GM21619 (cell line): ENCODE measurements around the gene IGLL1.
"Not testable (repeated sequence)": the region's sequence is repeated elsewhere in the genome, so short reads cannot be mapped to it uniquely, and the experiment has no call there.

Source experiments
- ATAC-seq: cut with Tn5 transposase; IDR thresholded peaks from one replicate; pipeline ENCODE4 v1.9.1; 2021; ENCODE audit not compliant: unreplicated experiment

The IGLL1 gene

DNA sequence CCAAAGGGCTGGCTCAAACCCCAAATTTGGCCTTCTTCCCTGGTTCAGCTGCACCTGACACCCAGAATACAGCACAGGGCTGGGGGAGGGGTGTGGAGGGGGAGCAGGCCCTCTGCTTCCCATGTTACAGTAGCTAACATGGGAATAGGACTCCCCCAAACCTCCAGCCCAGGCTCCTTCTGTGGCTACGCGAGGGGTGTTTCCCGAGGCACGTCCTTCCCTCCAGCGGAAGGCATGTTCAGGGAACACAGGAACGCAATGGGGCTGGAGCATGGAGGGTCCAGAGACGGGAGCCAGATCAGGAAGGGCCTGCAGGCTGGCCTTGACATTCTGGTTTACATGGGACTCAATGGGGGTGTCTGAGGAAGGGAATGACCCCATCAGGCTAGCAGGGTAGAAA is 11.8 kb upstream of the IGLL1 start:
- no peak for ATAC-seq

DNA sequence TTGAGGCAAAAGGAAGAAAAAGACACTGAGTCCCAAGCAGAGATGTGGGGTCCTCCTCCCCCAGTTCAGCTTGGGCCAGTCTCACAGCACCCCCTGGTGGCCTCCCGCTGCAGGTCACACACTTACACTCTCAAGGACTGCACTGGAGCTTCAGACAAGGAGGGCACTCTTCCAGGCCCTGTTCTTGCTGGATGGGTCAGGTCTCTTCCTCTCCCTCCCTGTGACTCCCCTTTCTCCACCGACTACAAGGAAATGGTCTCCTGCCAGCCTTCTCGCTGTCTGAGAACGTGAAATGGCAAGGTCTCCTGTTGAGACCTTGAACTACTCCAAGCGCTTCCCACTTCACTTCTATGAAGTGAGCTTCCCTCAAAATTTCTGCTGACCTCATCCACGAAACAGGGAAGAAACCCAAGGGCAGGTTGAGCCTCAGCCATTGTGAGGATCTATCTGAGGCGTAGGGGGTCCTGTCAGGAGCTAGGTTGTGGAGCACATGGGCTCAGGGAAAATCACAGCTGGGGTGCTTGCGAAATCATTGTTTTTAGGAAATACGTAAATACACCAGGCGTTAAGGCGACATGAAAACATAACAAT is 11.2 kb upstream of the IGLL1 start:
- ATAC-seq, result no peak

DNA sequence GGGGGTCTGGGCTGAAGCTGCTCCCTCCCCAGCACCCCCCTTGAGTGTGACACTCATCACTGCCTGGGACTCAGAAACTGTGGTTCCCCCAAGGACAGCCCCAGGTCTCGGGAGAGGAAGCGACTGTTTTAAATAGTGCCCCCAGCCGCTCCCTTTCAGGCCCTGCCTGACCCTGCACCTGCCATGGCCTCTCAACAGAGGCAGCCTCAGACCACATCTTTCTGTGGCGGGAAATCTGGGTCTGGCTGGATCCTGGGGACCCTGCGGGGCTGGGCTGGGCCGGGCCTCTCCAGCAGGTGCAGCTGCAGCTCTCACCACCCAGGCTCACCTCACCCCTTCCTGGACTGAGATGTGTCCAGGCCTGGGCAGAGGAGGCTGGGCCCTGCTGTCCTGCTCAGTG is 3.7 kb upstream of the IGLL1 start:
- no peak for ATAC-seq

DNA sequence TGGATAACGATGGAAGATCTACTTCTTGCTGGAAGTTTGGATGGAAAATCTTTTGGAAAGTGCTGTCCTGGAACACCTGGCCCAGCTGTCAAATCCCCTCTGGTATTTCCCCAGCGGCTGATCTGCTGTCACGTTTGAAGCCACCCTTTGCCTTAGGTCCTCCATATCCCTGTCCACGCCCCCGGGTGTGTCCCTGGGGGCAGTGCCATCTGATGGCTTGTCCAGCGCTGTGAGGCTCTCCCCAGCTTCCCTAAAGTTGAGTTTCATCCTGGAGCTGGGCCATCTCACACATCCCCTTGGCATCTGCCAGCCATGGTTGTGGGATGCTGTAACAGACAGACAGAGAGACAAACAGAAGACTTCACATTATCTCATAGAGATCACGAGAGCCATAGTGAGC is 3.1 kb upstream of the IGLL1 start:
- no peak for ATAC-seq

DNA sequence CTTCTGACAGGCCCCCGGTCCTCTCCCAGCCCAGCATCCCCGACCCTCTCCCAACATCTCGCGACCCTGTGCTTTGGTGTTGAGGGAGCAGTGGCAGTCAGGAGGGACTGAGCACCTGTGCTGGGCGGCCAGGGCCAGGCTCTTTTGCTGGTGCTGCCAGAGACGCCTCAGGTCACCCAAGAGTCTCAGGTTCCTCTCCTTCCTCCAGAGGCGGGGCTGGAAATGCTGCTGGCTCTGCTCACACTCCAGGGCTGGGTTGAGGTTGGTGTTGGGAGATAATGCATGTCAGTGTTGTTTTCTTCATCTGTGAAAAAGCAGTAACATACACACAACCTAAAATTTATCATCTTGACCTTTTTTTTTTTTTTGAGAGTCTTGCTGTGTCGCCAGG is 1.2 kb upstream of the IGLL1 start:
- no peak for ATAC-seq

DNA sequence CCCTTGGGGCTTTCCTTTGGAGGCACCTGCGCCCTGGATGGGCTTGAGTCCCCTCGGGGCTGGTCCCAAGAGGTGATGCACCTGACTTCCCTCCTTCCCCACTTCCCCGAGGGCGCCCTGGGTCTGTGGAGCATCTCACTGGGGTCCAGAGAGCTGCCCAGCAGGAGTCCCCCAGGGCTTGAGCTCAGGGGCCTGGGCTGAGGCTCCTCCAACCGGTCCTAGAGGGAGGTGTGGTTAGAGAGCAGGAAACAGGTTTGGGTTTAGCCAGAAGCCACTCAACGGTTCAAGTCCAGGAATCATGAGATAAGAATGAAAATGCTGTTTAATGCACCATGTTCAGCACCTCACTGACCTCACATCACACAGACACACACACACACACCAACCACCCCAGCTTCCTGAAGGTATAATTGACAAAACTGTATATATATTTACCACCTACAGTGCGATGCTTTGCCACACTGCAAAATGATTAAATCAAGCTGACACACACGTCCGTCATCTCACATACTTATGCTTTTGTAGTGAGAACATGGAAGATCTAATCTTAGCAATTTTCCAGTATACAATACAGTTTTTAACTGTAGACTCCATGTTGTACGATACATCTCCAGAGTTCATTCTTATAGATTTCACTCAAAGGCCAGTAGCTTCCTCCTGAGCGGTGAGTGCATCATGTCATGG is 628 bp upstream of the IGLL1 start:
- no peak for ATAC-seq

DNA sequence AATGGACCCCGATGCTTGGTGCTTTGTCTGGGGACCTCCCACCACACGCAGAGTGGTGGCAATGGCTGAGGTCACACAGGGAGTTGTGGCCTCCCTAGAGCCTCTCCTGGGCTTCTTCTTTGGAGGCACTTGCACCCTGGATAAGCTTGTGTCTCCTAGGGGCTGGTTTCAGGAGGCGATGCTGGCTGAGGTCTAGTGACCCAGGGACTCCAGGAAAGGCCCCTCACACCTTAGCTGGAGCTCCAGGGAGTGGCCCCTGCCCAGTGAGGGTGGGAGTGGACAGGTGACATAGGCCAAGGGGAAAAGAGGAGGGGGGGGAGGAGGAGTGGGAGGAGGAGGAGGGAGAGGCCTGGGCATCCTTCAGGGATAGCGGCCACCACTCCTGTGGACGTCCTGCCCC is 810 bp downstream of the IGLL1 start:
- no peak for ATAC-seq

DNA sequence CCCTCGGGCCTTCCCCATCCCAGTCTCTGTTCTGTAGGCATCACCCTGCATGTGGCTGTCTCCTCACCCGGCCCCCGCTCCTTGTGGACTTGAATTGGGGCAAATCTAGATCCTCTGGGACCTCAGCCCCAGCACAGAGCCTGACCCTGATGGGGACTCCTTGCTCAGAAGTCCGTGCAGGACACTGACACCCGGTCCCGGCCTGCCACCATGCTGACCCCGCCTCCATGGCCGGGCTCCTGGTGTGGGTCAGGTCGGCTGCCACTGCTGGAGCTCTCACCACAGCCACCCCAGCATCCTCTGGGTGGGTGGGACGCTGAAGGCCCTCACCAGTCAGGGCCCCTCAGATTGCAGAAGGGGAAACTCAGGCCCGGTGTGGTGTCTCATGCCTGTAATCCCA is 1.8 kb downstream of the IGLL1 start:
- ATAC-seq, result no peak

DNA sequence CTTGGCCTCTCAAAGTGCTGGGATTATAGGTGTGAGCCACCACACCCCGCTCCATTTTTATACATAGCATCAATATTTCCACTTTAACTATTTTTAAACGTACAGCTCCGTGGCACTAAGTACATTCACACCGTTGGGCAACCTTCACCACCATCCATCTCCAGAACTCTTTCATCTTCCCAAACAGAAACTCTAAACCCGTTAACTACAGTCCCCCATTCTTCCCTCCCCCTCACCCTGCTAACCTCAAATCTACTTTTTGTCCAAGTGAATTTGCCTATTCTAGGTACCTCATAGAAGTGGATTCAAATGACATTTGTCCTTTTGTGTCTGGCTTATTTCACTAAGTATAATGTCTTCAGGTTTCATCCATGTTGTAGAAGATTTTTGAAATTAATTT is 3.4 kb downstream of the IGLL1 start:
- ATAC-seq, result no peak

DNA sequence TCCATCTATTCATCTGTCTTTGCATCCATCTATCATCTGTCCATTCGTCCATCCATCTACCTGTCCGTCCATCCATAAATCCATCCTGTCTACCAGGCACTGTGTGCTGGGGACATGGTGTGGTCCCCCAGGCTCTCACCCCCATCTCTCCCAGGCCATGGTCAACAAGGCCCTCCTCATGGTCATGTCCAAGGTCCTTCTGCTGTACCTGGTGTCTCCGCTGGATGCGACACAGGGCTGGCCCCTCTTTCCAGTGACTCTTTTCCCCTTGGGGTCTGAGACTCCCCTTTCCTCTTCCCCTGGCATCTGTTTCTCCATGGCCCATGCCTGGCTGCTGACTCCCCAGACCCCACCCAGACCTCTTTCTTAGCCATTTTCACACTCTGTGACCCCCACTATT is 4.5 kb downstream of the IGLL1 start:
- no peak for ATAC-seq

DNA sequence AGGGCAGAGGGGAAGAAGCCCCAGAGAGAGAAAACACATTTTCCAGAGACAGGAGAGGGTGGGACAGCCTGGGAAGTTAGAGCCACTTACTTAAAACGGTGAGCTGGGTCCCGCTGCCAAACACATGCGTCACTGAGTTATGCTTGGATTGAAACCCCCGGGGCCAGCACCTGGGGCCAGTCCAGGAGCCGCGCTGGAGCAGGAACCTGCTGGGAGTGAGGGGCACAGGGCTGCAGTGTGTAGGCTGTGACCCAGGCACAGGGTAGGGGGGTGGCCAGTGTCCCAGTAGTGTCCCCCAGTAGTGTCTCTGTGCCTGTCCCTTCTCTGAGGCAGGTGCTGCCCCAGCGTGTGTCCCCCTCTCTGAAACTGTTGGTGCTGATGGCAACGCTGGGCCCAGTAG is 5.2 kb downstream of the IGLL1 start:
- no peak for ATAC-seq

DNA sequence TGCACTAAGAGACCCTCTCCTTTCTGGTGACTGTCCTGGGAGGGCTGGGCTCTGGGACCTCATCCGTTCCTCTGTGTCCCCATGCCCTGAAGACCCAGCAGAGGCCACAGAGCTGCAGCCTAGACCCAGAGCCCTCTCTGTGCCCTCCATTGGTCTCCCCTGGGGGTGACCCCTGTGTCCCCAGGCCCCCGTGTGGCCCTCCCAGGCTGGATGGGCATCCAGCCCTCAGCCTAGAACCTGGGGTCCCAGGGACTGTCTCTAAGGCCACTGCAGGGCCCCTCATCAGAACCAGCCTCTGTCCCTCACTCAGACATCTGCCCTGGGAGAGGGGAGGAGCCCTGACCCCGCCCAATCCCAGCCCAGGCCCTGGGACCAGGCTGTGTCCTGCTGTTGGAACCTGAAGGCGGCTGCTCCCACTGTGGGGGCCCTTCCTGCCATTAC is 5.7 kb downstream of the IGLL1 start:
- ATAC-seq, result no peak

DNA sequence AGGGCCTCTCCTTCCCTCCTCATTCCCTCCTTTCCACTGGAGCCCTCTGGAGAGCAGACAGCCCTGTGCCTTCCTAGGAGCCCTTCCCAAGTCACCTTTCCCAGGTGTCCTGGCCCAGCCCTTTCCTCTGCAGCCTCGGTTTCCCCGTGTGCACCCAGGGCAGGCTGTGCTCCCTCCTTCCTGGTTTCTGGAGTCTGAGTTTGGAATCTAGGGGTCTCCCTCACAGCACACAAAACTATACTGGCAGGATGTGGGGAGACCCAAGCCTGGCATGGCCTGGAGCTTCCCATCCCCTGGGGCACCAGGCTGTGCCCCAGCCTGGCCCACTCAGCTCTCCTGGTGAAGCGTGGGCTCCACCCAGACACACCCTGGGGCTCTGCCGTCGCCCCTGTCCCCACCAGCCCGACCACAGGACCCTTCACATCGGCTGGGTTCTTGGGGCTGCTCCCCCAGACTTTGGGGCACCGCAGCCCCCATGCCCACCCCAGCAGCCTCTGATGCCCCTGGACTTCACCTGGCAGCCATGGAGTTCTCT is 6.3 kb downstream of the IGLL1 start:
- not testable (repeated sequence) for ATAC-seq

DNA sequence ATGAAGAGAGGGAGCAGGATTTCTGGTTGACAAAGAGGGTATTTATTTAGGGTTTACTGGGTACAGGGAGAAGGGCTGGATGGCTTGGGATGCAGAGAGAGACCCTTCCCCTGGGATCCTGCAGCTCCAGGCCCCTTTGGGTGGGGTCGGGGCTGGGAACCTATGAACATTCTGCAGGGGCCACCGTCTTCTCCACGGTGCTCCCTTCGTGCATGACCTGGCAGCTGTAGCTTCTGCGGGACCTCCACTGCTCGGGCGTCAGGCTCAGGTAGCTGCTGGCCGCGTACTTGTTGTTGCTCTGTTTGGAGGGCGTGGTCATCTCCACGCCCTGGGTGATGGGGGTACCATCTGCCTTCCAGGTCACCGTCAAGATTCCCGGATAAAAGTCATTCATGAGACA is 7.0 kb downstream of the IGLL1 start:
- not testable (repeated sequence) for ATAC-seq

DNA sequence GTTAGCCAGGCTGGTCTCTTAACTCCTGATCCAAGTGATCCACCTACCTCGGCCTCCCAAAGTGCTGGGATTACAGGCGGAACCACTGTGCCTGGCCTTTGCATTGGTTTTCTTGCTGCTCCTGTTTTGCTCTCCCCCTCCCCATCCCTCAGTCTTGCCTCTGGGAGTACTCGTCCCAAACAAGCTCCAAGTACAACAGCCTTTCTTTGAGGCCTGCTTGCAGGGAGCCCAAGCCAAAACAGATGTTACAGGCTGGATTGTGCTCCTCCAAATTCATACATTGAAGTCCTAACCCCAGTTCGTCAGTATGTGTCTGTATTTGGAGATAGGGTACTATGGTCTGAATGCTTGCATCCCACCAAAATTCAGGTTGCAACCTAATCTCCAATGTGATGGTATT is 8.6 kb downstream of the IGLL1 start:
- ATAC-seq, result no peak

DNA sequence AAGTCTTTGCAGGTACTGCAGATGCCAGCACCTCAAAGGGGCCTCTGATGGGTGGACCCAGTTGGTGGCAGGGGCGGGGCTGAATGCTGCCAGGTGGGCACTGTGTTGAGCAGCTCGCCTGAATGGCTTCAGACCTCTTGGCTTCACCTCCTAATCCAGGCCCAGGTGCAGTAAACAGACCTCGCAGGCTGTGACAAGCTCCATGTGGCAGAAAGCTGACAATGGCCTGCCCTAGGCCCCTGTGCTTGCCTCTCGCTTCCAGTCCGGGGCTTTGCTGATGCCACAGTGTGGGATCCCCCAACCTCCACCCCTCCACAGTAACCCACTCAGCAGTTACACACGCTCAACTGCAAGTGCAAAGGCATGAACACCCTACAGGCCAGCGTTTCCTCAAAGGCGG is 9.4 kb downstream of the IGLL1 start:
- no peak for ATAC-seq

DNA sequence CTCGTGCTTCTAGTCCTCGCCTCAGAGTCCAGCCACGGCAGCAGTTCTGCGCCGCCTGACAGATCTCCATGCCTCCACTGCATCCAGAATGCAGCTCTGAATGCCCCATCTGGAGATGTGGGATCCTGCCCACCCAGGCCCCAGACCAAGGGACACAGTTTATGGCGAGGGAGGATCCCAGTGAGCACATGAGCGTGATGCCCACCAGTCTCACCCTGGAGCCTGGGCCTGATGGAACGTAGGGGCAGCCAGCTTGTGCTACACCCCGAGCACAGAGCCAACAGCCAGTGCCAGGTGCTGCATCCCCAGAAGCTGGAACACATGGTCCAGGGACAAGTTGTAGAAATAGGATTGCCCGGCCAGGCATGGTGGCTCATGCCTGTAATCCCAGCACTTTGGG is 10.4 kb downstream of the IGLL1 start:
- no peak for ATAC-seq

DNA sequence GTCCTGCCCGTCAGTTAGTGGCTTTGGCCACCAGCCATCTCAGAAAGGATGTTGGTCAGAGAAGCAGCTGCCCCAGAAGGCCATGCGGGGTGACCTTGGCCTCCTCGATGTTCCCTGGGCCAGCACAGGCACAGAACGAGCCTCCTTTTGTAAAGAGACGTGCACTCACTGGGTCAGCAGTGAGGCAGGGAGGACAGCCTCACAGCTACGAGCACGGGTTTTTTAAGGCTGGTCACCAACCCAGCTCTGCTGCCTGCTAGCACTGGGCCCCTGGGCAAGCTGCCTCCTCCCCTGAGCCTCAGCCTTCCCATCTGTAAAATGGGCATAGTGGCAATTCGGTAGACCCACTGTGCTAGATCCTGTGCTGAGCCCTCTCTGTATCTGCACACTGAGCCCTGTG is 10.8 kb downstream of the IGLL1 start:
- no peak for ATAC-seq

DNA sequence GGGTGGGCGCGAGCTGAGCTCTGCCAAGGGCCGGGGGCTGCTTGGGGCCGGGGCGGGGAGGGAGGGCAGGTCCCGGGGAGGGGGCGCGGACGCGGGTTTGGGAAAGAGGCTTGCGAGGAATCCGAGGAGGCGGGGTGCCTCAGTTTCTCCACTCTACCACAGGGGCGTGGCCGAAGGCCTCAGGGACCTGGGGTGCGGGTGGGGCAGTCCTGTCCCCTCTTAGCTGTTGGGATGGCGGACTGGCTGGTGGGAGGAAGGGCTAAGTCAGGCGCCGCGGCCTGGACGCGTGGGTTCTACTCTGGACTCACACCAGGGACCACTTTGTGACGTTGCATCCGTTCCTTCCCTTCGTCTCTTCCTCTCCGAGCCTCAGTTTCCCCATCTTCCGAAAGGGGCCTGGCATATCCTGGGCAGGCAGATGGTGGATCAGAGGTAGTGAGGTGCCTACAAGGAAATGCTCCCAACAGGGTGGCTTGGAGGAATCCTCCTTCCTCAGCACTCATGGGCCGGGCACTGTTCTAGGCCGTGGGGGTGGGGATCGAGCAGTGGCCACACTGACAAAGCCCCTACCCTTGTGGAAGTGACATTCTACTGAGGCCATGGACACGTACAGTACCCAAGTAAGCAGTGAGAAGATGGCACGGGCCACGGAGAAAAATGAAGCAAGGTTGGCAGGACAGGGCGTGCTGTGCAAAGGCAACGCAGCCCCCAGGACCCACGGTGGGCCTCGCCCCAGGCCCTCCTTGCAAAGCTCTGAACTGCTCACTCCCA is 13.2 kb downstream of the IGLL1 start:
- ATAC-seq, result no peak

DNA sequence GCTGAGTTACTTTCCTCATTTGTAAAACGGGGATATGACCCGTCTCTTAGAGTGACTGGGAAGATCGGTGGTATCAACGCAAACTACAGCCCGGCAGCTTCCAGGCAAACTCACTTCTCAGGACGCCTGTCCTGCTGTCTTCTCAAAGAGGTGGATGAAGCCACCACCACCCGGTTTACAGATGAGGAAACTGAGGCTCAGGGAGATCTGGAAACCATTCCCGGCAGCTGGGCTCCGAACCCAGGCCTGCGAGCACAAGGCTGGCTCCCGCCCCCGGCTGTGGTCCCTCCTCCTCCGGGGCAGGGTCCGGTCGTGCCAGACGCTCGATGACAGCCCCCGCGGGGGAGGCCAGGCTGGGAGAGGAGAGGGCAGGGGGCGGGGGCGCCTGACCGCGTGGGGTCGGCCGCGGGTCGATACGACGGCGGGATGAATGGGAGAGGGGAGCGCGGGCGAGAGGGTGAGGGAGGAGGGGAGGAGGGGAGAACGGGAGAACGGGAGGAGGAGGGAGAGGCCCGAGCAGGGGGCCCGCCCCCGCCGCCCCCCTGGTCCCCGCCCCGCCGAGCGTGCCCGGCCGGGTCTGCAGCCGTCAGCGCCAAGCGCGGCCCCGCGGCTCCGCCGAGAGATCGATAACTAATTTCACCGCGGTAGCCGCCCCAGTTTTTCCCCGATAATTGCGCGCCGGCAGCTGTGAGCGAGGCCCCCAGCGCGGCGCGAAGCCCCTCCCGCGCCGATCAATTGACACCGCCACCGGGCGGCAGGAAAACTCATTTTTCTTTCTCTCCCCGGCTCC is 14.0 kb downstream of the IGLL1 start:
- no peak for ATAC-seq

DNA sequence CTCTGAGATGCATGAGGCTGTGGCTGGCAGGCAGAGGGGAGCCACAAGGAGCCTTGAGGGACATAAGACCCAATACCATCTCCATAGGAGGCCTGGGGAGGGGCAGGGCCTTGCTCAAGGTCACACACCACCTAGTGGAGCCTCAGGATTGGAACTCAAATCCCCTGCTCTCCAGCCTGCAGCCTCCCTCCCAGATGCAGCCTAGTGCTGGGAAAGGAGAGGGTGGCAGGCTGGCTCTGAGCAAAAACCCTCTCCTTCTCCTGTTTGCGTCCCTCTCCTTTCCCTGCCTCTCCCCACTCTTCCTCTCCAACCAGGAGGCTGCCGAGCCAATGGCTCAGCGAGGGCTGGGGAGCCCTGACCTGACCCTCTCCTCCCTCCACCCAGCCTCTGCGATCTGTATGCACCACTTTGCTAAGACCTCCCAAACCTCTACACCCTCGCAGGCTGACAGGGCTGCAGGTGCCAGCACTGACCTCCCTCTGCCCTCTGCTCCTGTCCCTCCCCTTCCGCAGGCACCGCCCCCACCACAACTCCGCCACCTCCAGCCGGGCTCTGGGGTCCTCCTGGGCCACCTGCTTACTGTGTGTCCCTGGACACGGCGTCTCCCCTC is 14.7 kb downstream of the IGLL1 start:
- no peak for ATAC-seq
